OCI-LY3 (cell line): ENCODE results near the gene ZNF385D.

ENCODE experiments used
- CTCF ChIP-seq: fragments of 200-600, 300-600 bp; sonication (generic); IDR thresholded peaks from 2 replicates; pipeline ENCODE4 v1.5.1; 2014; ENCODE audit warnings: antibody characterized with exemption, low read length, low read depth
- EZH2phosphoT487 ChIP-seq: fragments of 200-600 bp; shearing (Covaris generic); IDR thresholded peaks from 2 replicates; pipeline ENCODE4 v1.6.1; 2018; ENCODE audit warnings: antibody characterized with exemption, mixed run types, low read depth

GRCh38 chr3:21722301-21722700 lies 28.7 kb downstream of the ZNF385D start:
- TF ChIP-seq CTCF, result no peak
- no peak for TF ChIP-seq EZH2phosphoT487
